ENCODE results near the gene NTN5.

Gene NTN5

DNA sequence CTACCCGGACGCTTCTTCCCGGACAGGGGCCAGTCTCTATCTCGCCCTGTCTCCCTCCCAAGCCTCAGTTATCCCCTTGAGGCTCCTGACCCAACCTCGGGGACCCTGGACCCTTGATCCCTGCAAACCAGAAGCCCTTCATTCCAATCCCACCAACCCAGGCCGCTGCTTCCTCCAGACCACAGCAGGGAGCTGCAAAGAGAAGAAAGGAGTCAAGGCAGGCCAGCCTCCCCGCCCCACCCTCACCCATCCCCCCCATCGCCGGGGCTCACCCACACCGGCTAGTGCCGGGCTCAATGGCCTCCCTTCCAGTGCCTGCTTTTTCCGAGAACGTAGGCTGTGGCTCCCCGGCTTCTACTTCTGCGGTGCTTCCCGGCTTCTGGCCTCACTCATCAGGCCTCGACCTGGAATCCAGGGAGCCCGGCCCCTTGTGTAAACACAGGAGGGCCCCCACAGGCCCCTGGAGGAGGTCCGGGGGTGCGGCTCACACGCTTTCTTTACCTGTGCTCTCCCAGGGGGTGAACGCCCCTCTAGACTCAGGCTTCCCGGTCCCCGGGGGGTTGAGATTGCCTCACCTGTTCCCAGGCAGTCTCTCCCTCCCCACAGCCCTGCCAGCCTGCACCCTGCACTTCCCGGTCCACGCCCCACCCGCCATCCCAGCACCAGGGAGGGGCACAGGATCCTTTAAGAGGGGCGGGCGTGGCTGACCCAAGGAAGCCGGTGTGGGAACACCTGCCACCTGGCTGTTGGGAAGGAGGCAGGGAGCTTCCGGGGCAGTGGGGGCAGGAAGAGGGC lies 58.2 kb downstream of the NTN5 start, which contains the start of gene FAM83E:
FAM83E (minus strand) TSS at position 641 of the 795 bp plus-strand sequence. CDS start 1,704 bp downstream, outside the sequence.
- DNase-seq (peak; percentile 44), ATAC-seq (no peak)

GRCh38 chr19:48613852-48614435 lies 58.9 kb downstream of the NTN5 start:
- peak; percentile 11 for ATAC-seq
- peak; percentile 41 for DNase-seq

GRCh38 chr19:48613024-48613851 lies 59.6 kb downstream of the NTN5 start:
- peak; percentile 26 for DNase-seq
- no peak for ATAC-seq

- no peak for DNase-seq
- no peak for ATAC-seq
These were observed 60.9 kb downstream of the NTN5 start for GRCh38 chr19:48611872-48612271.
